Hematopoietic multipotent progenitor cell treated with erythropoietin and hydrocortisone succinate and interleukin-3 and kit ligand, for 15 days (in vitro differentiated cells): ENCODE measurements around the gene SMAD1.

Experiments
- DNase-seq: peaks from one replicate; pipeline ENCODE4 v3.0.0-alpha.2; 2015; ENCODE audit warnings: low spot score

The SMAD1 gene

GRCh38 chr4:145489556-145489955 lies 7.9 kb downstream of the SMAD1 start:
- no peak for DNase-seq

GRCh38 chr4:145490361-145490760 lies 8.7 kb downstream of the SMAD1 start:
- no peak for DNase-seq

- no peak for DNase-seq
Observed at GRCh38 chr4:145490796-145491195, 9.1 kb downstream of the SMAD1 start.

- DNase-seq: no peak
Observed at GRCh38 chr4:145492376-145492775, 10.7 kb downstream of the SMAD1 start.

GRCh38 chr4:145493166-145493565 lies 11.5 kb downstream of the SMAD1 start:
- no peak for DNase-seq

- no peak for DNase-seq
Observed at GRCh38 chr4:145494666-145495270, 13.1 kb downstream of the SMAD1 start.

GRCh38 chr4:145496292-145496691 lies 14.6 kb downstream of the SMAD1 start:
- DNase-seq: no peak

GRCh38 chr4:145497199-145498149 lies 15.8 kb downstream of the SMAD1 start:
- peak; percentile 41 for DNase-seq

GRCh38 chr4:145498430-145498829 lies 16.8 kb downstream of the SMAD1 start:
- no peak for DNase-seq

GRCh38 chr4:145501051-145501660 lies 19.5 kb downstream of the SMAD1 start:
- no peak for DNase-seq

GRCh38 chr4:145502809-145503208 lies 21.2 kb downstream of the SMAD1 start:
- no peak for DNase-seq

GRCh38 chr4:145503486-145504072 lies 21.9 kb downstream of the SMAD1 start:
- DNase-seq: no peak

GRCh38 chr4:145505995-145506394 lies 24.3 kb downstream of the SMAD1 start:
- no peak for DNase-seq

- no peak for DNase-seq
Observed at GRCh38 chr4:145507636-145508035, 26.0 kb downstream of the SMAD1 start.

- DNase-seq: no peak
Observed at GRCh38 chr4:145511913-145512522, 30.4 kb downstream of the SMAD1 start.

- no peak for DNase-seq
Observed at GRCh38 chr4:145513020-145513621, 31.5 kb downstream of the SMAD1 start.

GRCh38 chr4:145520172-145520571 lies 38.5 kb downstream of the SMAD1 start:
- DNase-seq: no peak

- DNase-seq: no peak
Observed at GRCh38 chr4:145521282-145521681, 39.6 kb downstream of the SMAD1 start.

- no peak for DNase-seq
Observed at GRCh38 chr4:145523117-145523516, 41.5 kb downstream of the SMAD1 start.

- DNase-seq: no peak
Observed at GRCh38 chr4:145524552-145524951, 42.9 kb downstream of the SMAD1 start.

GRCh38 chr4:145525291-145525740 lies 43.7 kb downstream of the SMAD1 start:
- DNase-seq: no peak

- DNase-seq: no peak
Observed at GRCh38 chr4:145527773-145528172, 46.1 kb downstream of the SMAD1 start.
